ENCODE data around the gene TIRAP.

Gene TIRAP

DNA sequence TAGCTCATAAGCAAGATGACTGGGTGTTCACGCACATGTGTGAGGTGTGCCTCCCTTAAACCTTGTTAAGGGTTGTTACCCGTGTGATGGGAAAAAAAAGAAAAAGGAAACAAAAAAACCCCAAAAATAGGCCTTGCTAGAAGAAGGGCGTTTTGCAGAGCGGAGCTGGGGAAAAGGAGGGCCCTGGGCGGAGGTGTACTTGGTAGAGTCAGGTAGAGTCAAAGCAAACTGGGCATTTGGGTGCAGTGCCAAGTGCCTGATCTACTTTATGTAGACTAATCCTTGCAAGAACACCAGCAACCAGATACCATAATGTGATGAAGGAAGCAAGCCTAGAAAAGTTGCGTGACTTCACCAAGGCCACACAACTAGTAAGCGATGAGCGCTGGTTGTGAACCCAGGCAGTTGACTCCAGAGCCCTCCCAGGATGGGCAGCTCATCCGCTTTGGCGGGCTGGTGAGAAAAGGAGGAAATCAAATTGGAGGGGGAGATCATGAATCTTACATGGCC is 1.2 kb upstream of the TIRAP start:
- TF ChIP-seq CTCF (IDR thresholded peaks at IDR 0.05; ENCODE audit: insufficient read depth, low read depth, low read length, missing control alignments) = no peak
- DNase-seq (ENCODE audit: low read depth) = no peak
- H3K4me3 ChIP-seq (ENCODE audit: low read length) = no peak overlapping the region

DNA sequence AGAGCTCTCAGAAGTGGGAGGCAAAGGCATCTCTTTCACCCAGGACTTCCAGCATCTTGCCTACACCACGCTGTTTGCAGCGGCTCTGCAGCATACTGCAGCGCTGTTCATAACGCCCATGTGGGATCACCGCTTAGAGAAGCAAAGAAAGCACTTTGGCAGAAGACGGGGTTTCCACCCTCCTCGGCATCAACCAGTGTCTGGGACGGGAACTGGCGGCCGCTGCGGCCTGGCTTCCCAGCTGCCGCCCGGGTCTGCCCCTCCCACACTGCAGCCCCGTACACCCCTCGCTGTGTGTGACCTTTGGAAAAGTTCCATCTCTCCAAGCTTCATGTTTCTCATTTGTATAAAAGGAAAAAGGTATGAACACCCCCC is 545 bp upstream of the TIRAP start:
- H3K4me3 ChIP-seq (ENCODE audit: low read length) = peak overlapping the region; percentile 66
- TF ChIP-seq CTCF (IDR thresholded peaks at IDR 0.05; ENCODE audit: insufficient read depth, low read depth, low read length, missing control alignments) = no peak
- DNase-seq (ENCODE audit: low read depth) = peak; percentile 32

DNA sequence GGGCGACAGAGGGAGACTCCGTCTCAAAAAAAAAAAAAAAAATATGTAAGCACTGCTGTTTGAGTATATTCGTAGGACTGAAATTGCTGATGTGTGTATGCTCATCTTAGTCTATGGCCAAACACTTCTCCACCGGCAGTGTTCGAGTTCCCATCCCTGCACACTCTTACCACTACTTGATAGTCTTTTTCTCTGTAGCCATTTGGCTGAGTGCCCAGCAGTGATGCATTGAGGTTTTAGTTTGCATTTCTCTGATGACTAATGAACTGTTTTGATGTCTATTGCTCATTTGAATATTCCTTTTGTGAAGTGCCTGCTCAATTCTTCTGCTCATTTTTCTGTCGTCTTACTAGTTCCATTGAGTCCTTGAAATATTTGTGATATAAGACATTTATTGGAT is 1.9 kb downstream of the TIRAP start:
- TF ChIP-seq CTCF (IDR thresholded peaks at IDR 0.05; ENCODE audit: insufficient read depth, low read depth, low read length, missing control alignments) = no peak
- DNase-seq (ENCODE audit: low read depth) = peak; percentile 96
- no peak overlapping the region for H3K4me3 ChIP-seq (ENCODE audit: low read length)

- DNase-seq (ENCODE audit: low read depth) = no peak
- no peak for TF ChIP-seq CTCF (IDR thresholded peaks at IDR 0.05; ENCODE audit: insufficient read depth, low read depth, low read length, missing control alignments)
- no peak overlapping the region for H3K4me3 ChIP-seq (ENCODE audit: low read length)
Observed at GRCh38 chr11:126288237-126288636, 5.3 kb downstream of the TIRAP start.

- no peak overlapping the region for H3K4me3 ChIP-seq (ENCODE audit: low read length)
- DNase-seq (ENCODE audit: low read depth) = no peak
Observed at GRCh38 chr11:126290887-126291286, 8.0 kb downstream of the TIRAP start.

DNA sequence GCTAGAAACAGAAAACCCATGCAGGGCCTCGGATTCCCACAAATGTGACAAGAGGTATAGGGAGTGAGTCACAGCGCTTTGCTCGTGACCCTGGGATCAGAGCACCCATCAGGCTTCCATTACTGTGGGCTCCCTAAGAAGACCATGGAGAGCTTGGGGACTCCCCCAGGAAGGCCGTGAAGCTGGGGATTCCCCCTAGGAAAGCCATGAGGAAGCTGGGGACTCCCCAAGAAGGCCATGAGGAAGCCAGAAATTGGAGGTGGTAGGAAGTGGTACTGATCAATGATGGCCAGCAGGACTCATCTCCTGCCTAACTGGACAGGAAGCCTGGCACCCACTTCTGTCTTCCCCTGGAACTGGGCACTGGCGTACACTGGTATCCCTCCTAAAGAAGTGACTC is 10.8 kb downstream of the TIRAP start:
- no peak for TF ChIP-seq CTCF (IDR thresholded peaks at IDR 0.05; ENCODE audit: insufficient read depth, low read depth, low read length, missing control alignments)
- DNase-seq (ENCODE audit: low read depth) = no peak

More at GRCh38 chr11:126290887-126291286, 8.0 kb downstream of the TIRAP start:
- TF ChIP-seq CTCF (IDR thresholded peaks at IDR 0.05; ENCODE audit: insufficient read depth, low read depth, low read length, missing control alignments) = no peak

GRCh38 chr11:126297004-126297403 is 14.1 kb downstream of the TIRAP start:
- TF ChIP-seq CTCF (IDR thresholded peaks at IDR 0.05; ENCODE audit: insufficient read depth, low read depth, low read length, missing control alignments) = no peak
- H3K4me3 ChIP-seq (ENCODE audit: low read length) = no peak overlapping the region
- DNase-seq (ENCODE audit: low read depth) = no peak

More for the DNA sequence above, 10.8 kb downstream of the TIRAP start:
- H3K4me3 ChIP-seq (ENCODE audit: low read length) = no peak overlapping the region

All from epithelial cell of esophagus (primary cell).